Adipocyte (in vitro differentiated cells): ENCODE measurements around the gene EIF3A.
"Not testable (repeated sequence)": the region's sequence is repeated elsewhere in the genome, so short reads cannot be mapped to it uniquely, and the experiment has no call there.

Source experiments
- DNase-seq: peaks from one replicate; pipeline ENCODE4 v3.0.0-alpha.2; 2015; ENCODE audit warnings: low read depth
- H3K27me3 ChIP-seq: replicated peaks from 2 replicates; pipeline ENCODE4 v1.7.0; 2013; ENCODE audit warnings: mild to moderate bottlenecking, low read length, moderate library complexity; ENCODE audit not compliant: control insufficient read depth, insufficient read depth
- H3K36me3 ChIP-seq: 2 replicates; pipeline ENCODE4 v1.7.0; 2013; ENCODE audit warnings: low read length, mild to moderate bottlenecking, moderate library complexity; ENCODE audit not compliant: control insufficient read depth, insufficient read depth, severe bottlenecking
- H3K4me1 ChIP-seq: 2 replicates; pipeline ENCODE4 v1.7.0; 2013; ENCODE audit warnings: mild to moderate bottlenecking, low read length, moderate library complexity; ENCODE audit not compliant: control insufficient read depth, insufficient read depth
- H3K4me3 ChIP-seq: 2 replicates; pipeline ENCODE4 v1.7.0; 2013; ENCODE audit warnings: mild to moderate bottlenecking, low read length, moderate library complexity
- H3K9ac ChIP-seq: 2 replicates; pipeline ENCODE4 v1.7.0; 2013; ENCODE audit warnings: mild to moderate bottlenecking, low read length, moderate library complexity
- H3K9me3 ChIP-seq: 2 replicates; pipeline ENCODE4 v1.7.0; 2013; ENCODE audit warnings: mild to moderate bottlenecking, low read length, moderate library complexity; ENCODE audit not compliant: control insufficient read depth

EIF3A gene

DNA sequence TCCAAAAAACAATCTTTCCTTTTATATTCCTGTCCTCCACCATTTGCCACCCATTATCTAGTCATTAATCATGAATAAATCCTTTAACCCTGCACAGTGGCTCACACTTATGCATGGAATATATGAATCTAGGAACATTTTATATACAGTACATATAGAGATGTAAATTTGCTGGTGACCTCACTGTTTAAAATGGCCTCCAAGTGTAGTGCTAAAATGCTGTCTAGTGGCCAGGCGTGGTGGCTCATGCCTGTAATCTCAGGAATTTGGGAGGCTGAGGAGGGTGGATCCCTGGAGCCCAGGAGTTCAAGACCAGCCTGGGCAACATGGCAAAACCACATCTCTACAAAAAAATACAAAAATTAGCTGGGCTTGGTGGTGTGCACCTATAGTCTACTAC is 41.5 kb downstream of the EIF3A start:
- no peak for DNase-seq
- Histone ChIP-seq H3K9me3 (no peaks in the 10 kb centered on the region), H3K36me3 (peaks cover 96% of the 10 kb centered on the region), H3K4me1 (no peaks in the 10 kb centered on the region), H3K9ac (no peak overlapping the region), H3K27me3 (no peaks in the 10 kb centered on the region), H3K4me3 (no peak overlapping the region)

DNA sequence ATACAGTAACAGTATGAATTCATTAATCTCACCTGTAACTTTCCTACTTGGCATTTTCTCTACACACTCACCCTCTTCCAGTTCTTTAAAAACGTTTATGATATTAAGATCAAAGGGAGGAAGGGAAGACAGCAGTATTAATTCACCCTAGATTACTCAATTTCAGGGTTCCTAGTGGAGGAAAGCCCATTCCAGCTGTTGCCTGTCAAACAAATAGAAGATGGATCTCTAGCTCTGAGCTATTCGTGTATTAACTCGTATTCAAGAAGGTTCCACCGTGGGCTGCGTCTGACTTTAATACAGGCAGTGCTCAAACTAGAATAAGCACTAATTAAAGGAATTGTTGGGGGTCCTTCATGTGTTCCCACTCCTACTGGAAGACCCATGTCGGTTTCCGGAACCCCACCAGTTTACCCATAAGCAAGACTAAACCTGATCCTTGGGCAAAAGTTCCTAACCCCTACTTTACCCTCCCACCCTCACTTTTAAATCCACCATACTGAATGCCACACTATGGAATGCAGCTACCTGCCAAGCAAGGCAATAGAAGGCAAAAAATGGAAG is 49.0 kb downstream of the EIF3A start:
- Histone ChIP-seq H3K9me3 (no peaks in the 10 kb centered on the region), H3K27me3 (no peaks in the 10 kb centered on the region), H3K4me3 (peak overlapping the region; percentile 84), H3K36me3 (peaks cover 47% of the 10 kb centered on the region), H3K4me1 (peaks cover 24% of the 10 kb centered on the region), H3K9ac (peak overlapping the region; percentile 79)
- no peak for DNase-seq

DNA sequence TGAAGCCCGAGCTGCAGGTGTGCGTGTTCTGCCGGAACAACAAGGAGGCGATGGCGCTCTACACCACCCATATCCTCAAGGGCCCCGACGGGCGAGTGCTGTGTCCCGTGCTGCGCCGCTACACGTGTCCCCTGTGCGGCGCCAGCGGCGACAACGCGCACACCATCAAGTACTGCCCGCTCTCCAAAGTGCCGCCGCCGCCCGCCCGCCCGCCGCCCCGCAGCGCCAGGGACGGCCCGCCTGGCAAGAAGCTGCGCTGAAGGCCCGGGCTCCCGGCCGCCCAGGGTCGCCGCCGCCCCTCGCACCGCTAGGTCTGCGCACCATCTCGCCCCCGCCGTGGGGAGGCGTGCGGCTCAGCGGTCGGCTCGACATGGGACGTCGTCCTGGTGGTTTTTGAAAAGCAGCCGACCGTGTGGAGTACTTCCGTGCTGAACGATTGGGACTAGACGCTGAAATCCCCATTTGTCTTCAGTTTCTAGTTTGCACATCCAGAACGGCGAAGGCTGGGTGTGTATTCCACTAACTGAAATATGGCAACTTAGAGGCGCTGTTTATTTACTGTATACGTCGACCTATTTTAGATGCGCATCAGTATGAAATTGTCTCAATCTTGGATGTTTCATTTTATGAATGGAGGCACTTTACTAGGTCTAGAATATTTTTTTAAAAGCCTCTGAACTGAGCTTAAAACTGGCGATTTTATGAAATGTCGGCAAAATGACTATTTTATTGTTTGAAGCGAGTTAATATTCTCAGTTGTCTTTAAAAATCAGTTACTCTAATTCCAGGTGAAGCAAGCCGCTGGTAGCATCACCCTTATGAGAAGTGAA is 50.0 kb downstream of the EIF3A start:
- peaks cover 38% of the 10 kb centered on the region for H3K36me3 ChIP-seq
- no peaks in the 10 kb centered on the region for H3K27me3 ChIP-seq
- H3K9me3 ChIP-seq, result no peaks in the 10 kb centered on the region
- H3K4me3 ChIP-seq, result peak overlapping the region; percentile 84
- DNase-seq, result peak; percentile 57
- H3K4me1 ChIP-seq, result peaks cover 24% of the 10 kb centered on the region
- H3K9ac ChIP-seq, result peak overlapping the region; percentile 79

DNA sequence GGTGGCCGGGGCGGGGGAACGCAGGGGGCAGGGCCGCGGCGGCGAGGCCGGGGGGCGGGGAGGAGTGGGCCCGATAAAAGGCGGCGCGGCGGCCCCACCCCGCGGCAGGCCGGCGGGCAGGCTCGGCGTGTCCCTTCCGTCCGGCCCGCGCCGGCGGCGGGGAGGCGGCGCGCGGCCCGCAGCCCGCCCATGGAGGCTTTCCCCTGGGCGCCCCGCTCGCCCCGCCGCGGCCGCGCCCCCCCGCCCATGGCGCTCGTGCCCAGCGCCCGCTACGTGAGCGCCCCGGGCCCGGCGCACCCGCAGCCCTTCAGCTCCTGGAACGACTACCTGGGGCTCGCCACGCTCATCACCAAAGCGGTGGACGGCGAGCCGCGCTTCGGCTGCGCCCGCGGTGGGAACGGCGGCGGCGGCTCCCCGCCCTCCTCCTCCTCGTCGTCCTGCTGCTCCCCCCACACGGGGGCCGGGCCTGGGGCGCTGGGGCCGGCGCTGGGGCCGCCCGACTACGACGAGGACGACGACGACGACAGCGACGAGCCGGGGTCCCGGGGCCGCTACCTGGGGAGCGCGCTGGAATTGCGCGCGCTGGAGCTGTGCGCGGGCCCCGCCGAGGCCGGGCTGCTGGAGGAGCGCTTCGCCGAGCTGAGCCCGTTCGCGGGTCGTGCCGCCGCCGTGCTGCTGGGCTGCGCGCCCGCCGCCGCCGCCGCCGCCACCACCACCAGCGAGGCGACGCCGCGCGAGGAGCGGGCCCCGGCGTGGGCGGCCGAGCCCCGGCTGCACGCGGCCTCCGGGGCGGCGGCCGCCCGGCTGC is 50.8 kb downstream of the EIF3A start, which contains the start of gene NANOS1:
NANOS1 (plus strand) TSS at position 102 of the 808 bp plus-strand sequence; CDS start at position 190, 88 bp downstream.
- Histone ChIP-seq H3K9ac (peak within 1 kb of the TSS; percentile 79), H3K27me3 (no peaks in the 10 kb centered on the region), H3K4me1 (peaks cover 24% of the 10 kb centered on the region), H3K9me3 (no peaks in the 10 kb centered on the region), H3K36me3 (peaks cover 31% of the 10 kb centered on the region), H3K4me3 (peak within 1 kb of the TSS; percentile 84)
- DNase-seq, result peak; percentile 48

DNA sequence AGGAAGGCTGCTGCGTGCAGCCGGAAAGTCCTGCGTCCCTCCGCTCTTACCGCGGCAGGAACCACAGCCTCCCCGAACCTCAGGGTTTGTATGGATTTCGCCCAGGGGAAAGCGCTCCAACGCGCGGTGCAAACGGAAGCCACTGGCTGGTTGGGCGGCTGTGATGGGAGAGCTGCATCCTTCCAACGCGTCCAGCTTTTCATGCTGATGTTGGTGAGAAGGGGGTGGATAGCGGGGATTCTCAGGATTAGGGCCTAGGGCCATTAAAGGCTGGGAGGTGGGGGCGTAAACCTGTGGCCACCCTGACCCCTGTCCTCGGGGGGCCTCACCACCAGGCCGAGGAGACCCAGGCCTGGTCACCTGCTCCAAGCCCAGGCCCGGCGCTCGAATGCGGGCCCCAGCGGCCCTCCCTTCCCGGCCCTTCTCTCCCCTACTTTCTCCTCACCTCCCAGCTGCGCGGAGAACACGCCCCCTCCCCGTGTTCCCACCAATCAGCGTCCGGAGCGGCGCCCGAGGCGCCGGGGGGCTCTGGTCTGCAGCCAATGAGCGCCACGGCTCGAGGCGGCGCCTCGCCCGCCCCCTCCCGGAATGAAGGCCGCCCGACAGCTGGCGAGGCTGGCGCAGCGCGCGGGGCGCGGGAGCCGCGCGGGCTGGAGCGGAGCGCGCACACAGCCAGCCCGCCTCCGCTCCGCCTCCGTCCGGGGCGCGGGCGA is 51.6 kb downstream of the EIF3A start:
- H3K4me1 ChIP-seq, result peaks cover 24% of the 10 kb centered on the region
- DNase-seq, result peak; percentile 90
- peak overlapping the region; percentile 74 for H3K4me3 ChIP-seq
- H3K36me3 ChIP-seq, result peaks cover 24% of the 10 kb centered on the region
- peak overlapping the region; percentile 21 for H3K9ac ChIP-seq
- H3K9me3 ChIP-seq, result no peaks in the 10 kb centered on the region
- no peaks in the 10 kb centered on the region for H3K27me3 ChIP-seq

DNA sequence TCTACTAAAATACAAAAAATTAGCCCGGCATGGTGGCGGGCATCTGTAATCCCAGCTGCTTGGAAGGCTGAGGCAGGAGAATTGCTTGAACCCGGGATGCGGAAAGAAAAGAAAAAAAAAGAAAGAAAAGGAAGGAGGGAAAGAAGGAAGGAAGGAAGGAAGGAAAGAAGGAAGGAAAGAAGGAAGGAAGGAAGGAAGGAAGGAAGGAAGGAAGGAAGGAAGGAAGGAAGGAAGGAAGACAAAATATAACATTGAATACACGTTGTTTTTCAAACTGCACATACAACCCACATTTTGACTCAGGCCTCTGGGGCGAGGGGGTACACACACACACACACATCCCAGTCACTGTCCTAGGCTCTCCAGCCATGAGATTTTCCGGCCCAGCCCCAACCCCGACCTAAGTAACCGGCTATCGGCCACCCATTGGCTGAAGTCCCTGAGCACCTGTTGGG is 52.1 kb downstream of the EIF3A start:
- Histone ChIP-seq H3K4me3 (peak overlapping the region; percentile 74), H3K4me1 (peaks cover 27% of the 10 kb centered on the region), H3K36me3 (peaks cover 18% of the 10 kb centered on the region)
- H3K9me3 ChIP-seq, DNase-seq, H3K27me3 ChIP-seq, H3K9ac ChIP-seq: not testable (repeated sequence)

DNA sequence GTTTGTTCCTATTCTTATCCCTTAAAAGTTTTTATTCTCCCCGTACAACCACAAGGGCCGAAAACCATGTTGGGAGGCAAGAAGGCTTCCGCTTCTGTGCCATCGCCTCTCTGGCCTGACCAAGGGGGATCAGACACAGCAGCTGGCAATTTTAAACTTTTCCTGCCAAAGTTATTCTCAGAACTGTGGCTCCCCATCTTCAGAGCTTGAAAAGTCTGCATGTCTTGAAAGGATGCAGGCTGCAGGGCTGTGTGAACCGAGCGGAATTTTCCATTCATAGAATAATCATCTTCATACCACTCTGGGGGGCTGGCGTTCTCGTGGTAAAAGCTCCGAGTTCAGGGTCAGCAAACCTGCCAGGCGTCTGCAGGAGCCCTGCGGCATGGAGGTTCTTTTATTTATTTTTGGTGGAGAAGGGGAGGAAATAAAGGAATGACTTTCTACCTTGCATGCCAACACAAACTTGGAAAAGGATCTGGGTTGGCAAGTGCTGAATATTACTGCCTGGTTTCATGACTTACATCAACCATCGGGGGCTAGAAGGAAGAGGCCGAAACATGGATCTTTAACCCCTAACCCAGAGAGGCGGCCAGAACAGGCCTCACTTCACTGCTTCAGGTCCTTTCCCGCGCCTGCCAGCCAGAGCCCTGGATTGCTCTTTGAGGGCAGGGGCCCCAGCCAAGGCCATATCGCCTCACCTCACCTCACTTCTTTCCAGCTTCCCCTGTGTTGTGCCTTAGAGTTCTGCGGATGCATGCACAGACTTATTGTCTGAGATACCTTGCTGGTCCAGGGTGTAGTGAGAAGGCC is 54.1 kb downstream of the EIF3A start:
- Histone ChIP-seq H3K27me3 (no peaks in the 10 kb centered on the region), H3K4me1 (peaks cover 24% of the 10 kb centered on the region), H3K9me3 (no peaks in the 10 kb centered on the region), H3K9ac (no peak overlapping the region), H3K4me3 (no peak overlapping the region), H3K36me3 (no peaks in the 10 kb centered on the region)
- peak; percentile 39 for DNase-seq

DNA sequence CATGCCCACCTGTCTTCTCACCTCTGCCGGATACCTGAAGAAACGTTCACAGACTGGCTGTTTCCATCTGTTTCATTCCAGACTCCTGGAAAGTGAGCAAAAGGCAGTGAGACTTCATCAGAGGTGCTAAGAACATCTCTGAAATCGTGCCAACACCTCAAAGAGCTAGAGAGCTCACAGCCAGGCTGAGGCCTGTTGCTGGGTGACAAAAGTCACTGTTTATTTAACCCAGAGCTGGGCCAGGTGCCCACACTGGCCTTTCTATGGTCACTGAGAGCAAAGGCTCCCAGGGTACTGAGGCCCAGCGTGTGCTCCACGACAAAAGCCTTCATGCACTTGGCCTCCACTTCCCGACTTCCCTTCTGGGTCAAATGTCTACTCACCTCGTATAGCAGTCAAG is 54.8 kb downstream of the EIF3A start:
- H3K4me3 ChIP-seq, result no peak overlapping the region
- H3K36me3 ChIP-seq, result no peaks in the 10 kb centered on the region
- H3K9ac ChIP-seq, result no peak overlapping the region
- DNase-seq, result no peak
- H3K4me1 ChIP-seq, result peaks cover 17% of the 10 kb centered on the region
- no peaks in the 10 kb centered on the region for H3K27me3 ChIP-seq
- H3K9me3 ChIP-seq, result no peaks in the 10 kb centered on the region

DNA sequence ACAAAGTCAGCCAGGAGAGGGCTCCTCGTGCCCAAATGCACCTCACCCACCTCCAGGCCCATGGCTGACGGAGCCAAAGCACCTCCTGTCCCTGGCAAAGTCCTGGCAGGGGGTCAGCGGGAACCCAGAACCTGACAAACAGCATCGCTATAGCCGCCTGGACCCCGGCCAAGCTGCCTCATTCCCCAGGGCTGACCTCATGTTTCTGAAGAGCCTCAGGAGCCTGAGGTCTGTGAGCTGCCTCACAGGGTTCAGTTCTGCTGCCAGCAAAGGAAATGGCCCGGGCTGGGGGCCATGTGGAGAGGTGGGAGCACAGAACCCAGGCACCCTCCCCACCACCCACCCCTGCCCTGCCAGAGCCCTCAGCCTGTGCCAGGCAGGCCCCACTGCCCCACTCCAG is 55.3 kb downstream of the EIF3A start:
- peak; percentile 67 for DNase-seq

DNA sequence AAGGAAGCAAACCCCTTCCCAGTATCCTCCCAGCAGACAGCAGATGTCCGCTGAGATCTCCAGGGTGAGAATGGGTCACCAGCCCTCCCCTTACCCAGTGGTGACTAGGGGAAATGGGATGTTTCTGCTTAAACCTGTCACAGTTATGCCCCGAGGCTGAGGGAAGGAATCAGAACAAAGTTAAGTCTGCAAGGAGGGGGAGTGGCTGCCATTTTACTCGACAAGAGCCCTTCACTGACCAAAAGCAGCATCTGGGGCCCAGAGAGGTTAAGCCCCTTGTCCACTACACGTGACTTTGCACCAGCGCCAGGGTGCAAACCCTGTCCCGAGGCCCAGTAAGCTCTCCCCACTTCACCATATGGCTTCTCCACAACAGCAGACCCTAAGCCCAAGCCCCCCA is 55.7 kb downstream of the EIF3A start:
- Histone ChIP-seq H3K36me3 (no peaks in the 10 kb centered on the region), H3K27me3 (no peaks in the 10 kb centered on the region), H3K4me3 (no peak overlapping the region), H3K9me3 (no peaks in the 10 kb centered on the region), H3K9ac (no peak overlapping the region), H3K4me1 (peaks cover 21% of the 10 kb centered on the region)
- DNase-seq, result no peak

More for the DNA sequence above, 55.3 kb downstream of the EIF3A start:
- H3K4me3 ChIP-seq, result no peak overlapping the region
- H3K9me3 ChIP-seq, result no peaks in the 10 kb centered on the region
- no peaks in the 10 kb centered on the region for H3K36me3 ChIP-seq
- peaks cover 18% of the 10 kb centered on the region for H3K4me1 ChIP-seq
- no peak overlapping the region for H3K9ac ChIP-seq
- no peaks in the 10 kb centered on the region for H3K27me3 ChIP-seq
